Suprapubic skin (tissue), 4 donors: Measurements from ENCODE around the gene C16orf78.

ENCODE experiments used
- EP300 ChIP-seq: sonication (generic); formaldehyde crosslinking; IDR thresholded peaks from one replicate; pipeline ENCODE4 v1.6.1; 2017; ENCODE audit warnings: antibody characterized with exemption
- POLR2A ChIP-seq, 2 donors: fragments of 450-650 bp; IDR thresholded peaks; one replicate each; pipeline ENCODE4 v1.6.1; 2017; ENCODE audit warnings: antibody characterized with exemption in 2 of 2, mild to moderate bottlenecking in 2 of 2, moderate library complexity in 2 of 2
- POLR2AphosphoS5 ChIP-seq, 3 donors: sonication (generic); formaldehyde crosslinking; IDR thresholded peaks; one replicate each; pipeline ENCODE4 v1.6.1; 2017; ENCODE audit warnings: antibody characterized with exemption in 3 of 3
- TF ChIP-seq, protein P1 (sequence below), 2 donors: fragments of 200-600 bp in 1 of 2; fragments of 450-650 bp in 1 of 2; sonication (generic) in 1 of 2; IDR thresholded peaks; one replicate each; pipeline ENCODE4 v1.5.1; 2016 to 2019; ENCODE audit warnings: antibody characterized with exemption in 2 of 2, mild to moderate bottlenecking in 1 of 2, moderate library complexity in 1 of 2

DNA sequence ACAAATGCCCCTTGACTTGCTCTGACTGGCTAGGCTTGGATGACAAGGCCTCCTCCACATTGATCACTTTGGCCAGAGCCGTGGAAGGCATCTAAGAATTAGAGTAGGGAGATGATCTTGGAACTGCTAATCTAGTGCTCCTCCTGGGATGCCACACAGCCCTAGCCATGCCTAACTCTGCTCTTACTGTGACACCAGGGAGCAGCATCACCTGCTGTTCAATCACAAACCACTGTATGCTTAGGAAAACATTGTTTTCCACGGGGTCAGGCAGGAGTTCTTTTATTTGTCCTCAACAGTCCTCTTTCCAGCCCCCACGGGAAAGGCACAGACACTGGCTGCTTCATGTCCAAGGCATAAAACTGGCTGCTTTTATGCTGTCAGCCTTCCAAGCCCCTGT, 46.3 kb downstream of the C16orf78 start:
- TF ChIP-seq POLR2A (IDR thresholded peaks at IDR 0.05) (no peak), EP300 (no peak), POLR2AphosphoS5 (IDR thresholded peaks at IDR 0.05) (no peak)
- TF ChIP-seq, protein P1, sequence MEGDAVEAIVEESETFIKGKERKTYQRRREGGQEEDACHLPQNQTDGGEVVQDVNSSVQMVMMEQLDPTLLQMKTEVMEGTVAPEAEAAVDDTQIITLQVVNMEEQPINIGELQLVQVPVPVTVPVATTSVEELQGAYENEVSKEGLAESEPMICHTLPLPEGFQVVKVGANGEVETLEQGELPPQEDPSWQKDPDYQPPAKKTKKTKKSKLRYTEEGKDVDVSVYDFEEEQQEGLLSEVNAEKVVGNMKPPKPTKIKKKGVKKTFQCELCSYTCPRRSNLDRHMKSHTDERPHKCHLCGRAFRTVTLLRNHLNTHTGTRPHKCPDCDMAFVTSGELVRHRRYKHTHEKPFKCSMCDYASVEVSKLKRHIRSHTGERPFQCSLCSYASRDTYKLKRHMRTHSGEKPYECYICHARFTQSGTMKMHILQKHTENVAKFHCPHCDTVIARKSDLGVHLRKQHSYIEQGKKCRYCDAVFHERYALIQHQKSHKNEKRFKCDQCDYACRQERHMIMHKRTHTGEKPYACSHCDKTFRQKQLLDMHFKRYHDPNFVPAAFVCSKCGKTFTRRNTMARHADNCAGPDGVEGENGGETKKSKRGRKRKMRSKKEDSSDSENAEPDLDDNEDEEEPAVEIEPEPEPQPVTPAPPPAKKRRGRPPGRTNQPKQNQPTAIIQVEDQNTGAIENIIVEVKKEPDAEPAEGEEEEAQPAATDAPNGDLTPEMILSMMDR (IDR thresholded peaks at IDR 0.05) = no peak
